ENCODE measurements around the gene CENPA.
"Not testable (repeated sequence)": the region's sequence is repeated elsewhere in the genome, so short reads cannot be mapped to it uniquely, and the experiment has no call there.

Gene CENPA

GRCh38 chr2:26785431-26786206 lies at the start of gene CENPA:
TSS of gene CENPA (plus strand) at chr2:26786056. CDS start at chr2:26786197, 141 bp downstream.
- DNase-seq (ENCODE audit: low spot score): peak; percentile 100

DNA sequence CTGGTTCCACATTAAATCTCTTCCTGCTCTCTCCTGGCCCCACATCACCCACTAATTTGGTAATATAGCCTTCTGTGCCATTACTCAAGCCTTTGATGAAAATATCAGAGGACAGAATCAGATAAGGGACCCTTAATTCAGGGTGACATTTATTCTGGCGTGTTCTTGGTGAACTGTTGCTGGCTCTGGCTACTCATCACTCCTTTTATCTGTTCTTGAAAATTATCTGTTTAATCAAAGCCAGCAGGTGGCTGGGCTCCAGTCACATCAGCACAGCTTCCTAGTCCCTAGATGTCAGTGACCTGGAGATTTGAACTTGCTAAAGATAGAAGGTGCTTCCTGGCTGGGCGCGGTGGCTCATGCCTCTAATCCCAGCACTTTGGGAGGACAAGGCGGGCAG lies 48.6 kb upstream of the CENPA start:
- no peak for DNase-seq (ENCODE audit: low spot score)

GRCh38 chr2:26738481-26738880 lies 47.4 kb upstream of the CENPA start:
- no peak for DNase-seq (ENCODE audit: low spot score)

- no peak for DNase-seq (ENCODE audit: low spot score)
Measured at GRCh38 chr2:26739514-26739913, 46.3 kb upstream of the CENPA start.

DNA sequence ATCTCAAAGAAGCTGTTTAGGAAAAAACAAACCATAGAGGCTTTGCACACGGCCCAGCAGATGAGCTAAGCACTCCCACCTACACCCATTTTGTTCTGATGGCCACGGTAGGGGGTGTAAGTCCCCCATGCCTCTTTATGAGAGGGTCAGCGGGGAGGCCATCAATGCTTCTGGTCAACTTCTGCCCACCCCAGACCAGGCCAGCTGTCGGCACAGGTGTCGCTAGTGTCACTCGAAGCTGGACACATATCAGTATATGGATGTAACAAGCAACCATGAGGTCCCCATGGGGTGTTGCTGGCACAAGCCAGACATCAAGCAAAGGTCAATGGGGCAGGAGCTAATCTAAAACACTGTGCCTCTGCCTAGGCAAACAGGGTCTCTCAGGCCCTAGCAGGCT lies 45.5 kb upstream of the CENPA start:
- no peak for DNase-seq (ENCODE audit: low spot score)

DNA sequence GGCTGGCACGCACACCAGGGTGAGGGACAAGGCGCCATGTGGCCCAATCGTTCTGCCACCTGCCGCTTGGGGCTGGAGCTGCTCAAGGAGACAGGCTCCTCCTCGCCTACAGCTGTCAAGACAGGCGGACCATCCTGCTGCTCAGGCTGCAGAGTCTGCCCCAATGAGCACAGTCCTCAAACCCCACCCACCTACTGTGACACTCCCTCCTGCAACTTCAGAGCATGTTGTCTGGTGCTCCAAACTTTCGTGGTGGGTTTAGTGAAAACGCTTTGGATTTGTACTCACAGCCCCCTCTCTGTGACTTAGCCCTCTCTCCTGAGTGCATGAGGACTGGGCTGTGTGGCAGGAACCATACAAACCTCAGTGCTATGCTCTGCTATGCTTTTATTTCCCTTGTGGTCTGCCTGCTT lies 45.0 kb upstream of the CENPA start:
- DNase-seq (ENCODE audit: low spot score): no peak

DNA sequence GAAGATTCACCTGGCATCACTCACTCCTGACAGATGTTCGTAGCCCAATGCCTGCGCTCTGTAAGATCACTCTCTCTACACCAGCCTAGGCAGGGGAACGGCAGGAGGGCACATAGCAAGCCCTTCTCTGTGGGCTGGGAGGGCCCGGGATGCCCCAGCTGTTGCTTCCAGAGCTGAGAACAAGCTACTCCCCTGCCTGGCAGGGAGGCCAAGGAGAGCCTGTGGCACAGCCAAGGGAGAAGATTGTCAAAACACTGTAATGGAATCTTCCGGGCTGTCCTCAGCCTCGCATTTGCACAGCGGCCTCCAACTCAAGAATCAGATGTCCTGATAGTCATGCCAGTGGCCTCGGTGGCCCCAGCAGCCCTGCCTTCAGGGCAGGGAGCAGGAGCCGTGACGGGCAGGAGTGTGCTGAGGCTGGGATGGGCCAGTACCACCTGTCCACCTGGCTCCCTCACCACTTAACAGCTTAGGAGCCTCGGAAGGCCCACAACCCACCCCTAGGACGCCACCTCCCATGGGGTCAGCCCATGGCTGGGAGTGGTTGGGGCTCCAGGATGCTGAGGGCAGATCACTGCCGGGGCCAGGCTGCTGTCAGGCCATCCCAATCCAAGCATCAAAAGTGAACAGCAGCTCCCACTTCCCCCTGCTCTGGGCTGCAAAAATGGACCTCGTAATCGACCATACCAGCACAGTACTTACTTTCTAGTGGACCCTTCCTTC lies 43.6 kb upstream of the CENPA start:
- no peak for DNase-seq (ENCODE audit: low spot score)

DNA sequence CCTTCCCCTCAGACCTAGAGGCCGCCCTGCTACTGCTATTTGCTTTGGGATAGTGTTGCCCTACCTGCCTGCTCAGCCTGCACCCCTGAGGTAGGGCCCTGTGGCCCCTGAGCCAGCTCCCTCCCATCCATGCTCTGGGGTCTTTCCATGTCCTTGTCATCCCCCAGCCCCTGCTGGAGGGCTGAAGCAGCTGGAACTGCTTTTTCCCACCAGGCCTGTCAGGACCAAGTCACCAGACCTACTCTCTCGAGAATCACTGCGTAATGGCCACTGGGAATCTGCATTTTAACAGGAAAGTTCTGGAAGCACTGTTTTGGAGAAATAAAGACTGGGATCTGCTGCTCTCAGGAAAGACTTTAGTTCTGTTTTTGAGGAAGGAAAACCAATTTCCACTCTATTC lies 42.0 kb upstream of the CENPA start:
- no peak for DNase-seq (ENCODE audit: low spot score)

- no peak for DNase-seq (ENCODE audit: low spot score)
Measured at GRCh38 chr2:26744953-26745352, 40.9 kb upstream of the CENPA start.

DNA sequence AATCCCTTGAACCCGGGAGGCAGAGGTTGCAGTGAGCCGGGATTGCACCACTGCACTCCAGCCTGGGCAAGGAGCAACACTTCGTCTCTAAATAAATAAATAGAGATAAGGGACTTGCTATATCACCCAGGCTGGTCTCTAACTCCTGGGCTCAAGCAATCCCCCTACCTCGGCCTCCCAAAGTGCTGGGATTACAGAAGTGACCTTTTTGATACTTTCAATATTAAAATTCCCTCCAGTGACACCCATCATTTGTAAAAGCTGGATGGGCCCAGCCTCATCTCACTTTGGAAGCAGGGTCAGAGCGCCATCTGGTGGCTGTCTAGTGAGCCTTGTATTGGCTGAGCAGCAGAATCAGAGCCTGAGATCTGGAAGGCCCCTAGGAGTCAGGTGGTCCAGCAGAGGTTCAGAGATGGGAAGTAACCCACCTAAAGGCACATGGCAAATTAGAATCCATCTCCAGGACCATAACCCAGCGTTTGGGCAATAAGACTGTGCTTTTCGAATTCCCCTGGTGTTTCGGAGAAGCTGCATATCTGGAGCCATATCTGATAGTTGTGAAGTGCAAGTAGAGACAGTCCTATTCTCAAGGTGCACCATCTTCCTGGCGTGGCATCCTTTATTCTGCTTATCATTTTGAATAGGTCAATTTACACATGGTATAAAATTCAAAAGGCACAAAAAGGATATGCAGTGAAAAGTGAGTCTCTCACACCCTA lies 40.1 kb upstream of the CENPA start:
- DNase-seq (ENCODE audit: low spot score): peak; percentile 85

DNA sequence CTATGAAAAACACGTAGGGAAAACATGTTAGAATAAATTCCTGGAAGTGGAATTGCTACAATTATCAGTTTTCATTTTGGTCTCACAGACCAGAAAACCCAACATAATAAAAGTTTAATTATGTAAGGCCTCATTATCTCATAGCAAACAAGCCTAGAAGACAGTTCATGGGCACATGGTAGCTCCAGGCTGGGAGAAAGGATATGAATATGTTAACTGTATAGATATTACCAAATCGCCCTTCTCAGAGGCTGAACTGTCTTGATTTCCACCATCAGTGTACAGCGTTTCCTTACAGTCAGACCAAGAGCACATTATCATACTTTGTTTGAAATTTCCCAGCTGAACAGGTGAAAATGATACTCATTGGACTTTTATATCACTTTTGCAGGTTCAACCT lies 38.9 kb upstream of the CENPA start:
- no peak for DNase-seq (ENCODE audit: low spot score)

GRCh38 chr2:26749787-26750420 lies 36.0 kb upstream of the CENPA start:
- DNase-seq (ENCODE audit: low spot score): not testable (repeated sequence)

DNA sequence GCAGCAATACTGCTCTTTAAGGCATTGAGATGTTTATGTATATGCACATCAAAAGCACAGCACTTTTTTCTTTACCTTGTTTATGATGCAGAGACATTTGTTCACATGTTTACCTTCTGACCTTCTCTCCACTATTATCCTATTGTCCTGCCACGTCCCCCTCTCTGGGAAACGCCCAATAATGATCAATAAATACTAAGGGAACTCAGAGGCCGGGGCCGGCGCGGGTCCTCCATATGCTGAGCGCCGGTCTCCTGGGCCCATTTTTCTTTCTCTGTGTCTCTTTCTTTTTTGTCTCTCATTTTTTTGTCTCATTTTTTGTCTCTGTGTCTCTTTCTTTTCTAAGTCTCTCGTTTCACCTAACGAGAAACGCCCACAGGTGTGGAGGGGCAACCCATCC lies 35.4 kb upstream of the CENPA start:
- DNase-seq (ENCODE audit: low spot score): not testable (repeated sequence)

DNA sequence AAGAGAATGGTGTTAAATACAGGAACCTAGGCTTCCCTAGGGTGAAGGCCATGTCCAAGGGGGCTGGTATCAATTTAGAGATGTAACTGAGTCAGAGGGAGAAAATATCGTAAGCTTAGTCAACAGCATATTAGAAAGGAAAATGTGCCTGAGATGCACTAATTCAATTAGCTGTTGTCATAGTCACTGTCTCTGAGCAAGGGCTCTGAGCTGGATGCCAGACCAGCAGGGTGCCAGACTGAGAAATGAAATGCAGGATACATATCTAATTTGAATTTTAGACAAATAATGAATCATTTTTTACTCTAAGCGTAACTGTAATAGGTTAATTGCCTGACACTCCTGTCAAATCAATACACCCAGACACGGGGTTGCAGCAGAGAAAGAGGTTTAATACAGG lies 33.2 kb upstream of the CENPA start:
- no peak for DNase-seq (ENCODE audit: low spot score)

DNA sequence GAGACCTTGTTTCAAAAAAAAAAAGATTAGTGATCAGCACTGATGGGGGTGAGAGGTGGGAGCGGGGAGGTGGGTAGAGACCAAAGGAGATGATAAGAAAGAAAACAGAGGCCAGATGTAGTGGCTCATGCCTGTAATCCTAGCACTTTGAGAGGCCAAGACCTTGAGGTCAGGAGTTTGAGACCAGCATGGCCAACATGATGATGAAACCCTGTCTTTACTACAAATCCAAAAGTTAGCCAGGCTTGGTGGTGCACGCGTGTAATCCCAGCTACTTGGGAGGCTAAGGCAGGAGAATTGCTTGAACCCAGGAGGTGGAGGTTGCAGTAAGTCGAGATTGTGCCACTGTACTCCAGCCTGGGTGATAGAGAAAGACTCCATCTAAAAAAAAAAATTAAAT lies 31.3 kb upstream of the CENPA start:
- no peak for DNase-seq (ENCODE audit: low spot score)

DNA sequence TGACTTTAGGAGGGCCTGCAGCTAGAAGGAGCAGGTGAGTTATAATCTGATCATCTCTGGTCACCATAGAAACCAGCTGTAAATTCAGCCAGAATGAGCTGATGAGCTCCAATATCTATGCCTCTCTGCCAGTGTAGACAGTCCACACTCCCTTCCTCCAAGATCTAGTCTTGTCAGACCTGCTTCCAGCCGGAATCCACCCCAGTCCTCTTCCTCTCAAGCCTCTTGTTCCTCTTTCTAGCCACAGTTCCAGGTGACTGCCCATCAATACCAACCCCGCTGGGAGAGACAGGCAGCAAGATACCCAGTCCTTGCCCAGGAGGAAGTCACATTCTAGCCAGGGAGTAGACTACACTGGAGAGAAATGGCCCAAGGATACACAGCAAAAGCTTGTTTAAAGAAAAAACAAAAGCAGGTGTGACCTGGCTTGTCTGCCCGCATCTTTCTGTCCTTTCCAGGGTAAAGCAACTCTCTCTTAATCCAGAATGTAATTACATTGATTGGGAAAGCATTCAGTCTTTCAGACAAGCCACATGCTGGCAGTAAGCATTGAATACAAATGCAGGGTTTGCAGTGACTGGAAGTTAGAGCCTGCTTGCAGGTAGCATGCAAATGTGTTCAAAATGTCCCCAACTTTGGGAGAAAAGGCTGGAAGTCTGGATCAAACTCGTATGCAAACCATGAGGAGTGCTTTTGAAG lies 30.7 kb upstream of the CENPA start:
- DNase-seq (ENCODE audit: low spot score): no peak

DNA sequence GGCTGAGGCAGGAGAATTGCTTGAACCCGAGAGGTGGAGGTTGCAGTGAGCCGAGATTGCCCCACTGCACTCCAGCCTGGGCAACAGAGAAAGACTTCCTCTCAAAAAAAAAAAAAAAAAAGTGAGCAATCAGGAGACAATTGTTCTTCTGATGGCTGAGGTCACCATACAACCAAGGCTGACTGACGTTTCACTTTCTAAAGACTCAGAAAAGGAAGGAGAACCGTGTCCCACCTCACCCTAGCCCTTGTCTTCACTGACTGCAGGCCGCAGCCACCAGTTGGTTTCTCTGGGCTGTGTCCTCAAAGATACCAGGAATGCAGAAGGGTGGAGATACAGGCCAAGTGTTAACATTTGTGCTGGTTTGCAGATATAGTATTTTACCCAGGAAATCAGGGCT lies 29.5 kb upstream of the CENPA start:
- no peak for DNase-seq (ENCODE audit: low spot score)

DNA sequence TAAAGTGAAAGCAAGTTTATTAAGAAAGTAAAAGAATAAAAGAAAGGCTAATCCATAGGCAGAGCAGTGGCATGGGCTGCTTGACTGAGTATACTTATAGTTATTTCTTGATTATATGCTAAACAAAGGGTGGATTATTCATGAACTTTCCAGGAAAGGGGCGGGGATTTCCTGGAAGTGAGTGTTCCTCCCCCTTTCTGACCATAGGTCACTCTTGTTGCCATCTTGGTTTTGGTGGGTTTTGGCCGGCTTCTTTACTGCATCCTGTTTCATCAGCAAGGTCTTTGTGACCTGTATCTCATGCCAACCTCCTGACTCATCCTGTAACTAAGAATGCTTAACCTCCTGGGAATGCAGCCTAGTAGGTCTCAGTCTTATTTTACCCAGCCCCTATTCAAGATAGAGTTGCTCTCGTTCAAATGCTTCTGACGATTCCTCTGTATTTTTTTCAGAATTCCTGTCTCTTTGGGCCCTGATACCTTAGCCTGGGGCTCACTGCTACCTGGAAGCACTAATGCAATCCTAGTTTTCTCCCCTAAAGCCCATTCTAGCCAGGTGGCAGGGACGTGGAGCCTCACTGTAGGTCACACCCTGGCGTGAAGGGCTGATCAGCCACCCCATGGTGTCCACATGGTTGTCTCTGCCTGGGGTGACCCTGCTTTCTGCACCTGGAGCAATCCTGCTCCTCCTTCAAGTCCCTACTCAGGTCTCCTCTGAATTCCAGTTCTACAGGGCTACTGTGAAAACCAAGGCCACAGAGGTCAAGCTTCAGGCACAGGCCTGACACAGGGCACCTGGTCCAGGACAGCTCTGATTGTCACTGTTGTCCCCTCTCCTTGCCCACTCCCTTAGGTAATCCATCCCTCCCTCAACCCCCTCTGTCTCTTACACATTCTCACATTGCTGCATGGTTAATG lies 27.7 kb upstream of the CENPA start:
- DNase-seq (ENCODE audit: low spot score): no peak

DNA sequence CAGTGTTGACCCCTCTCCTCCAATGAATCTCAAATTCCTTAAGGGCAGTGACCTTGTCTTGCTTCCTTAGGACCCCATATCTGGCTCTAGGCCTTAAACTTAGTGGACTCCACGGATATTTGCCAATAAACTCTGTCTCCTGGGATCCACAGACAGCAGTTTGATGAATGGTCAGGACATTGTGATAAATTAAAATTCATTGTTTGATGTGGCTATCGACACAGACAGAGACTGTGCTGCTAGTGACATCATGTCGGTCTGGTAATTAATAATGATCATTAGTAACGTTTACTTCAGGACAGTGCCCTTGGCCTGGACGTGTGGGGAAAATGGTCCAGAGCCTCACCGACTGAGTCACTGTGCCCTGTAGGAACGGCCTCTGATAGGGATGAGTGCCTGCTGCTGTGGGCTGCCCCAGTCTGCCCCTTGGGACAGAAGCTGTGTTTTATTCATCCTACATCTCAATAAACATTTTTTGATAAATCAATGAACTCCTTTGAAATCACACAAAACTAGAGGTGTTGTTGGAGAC lies 27.0 kb upstream of the CENPA start:
- no peak for DNase-seq (ENCODE audit: low spot score)

- no peak for DNase-seq (ENCODE audit: low spot score)
Measured at GRCh38 chr2:26759845-26760244, 26.0 kb upstream of the CENPA start.
